HG03108 (cell line): ENCODE measurements around the gene SRPK1.

Experiments
- ATAC-seq: cut with Tn5 transposase; IDR thresholded peaks from one replicate; pipeline ENCODE4 v1.9.1; 2021; ENCODE audit warnings: moderate library complexity; ENCODE audit not compliant: unreplicated experiment

SRPK1 gene

DNA sequence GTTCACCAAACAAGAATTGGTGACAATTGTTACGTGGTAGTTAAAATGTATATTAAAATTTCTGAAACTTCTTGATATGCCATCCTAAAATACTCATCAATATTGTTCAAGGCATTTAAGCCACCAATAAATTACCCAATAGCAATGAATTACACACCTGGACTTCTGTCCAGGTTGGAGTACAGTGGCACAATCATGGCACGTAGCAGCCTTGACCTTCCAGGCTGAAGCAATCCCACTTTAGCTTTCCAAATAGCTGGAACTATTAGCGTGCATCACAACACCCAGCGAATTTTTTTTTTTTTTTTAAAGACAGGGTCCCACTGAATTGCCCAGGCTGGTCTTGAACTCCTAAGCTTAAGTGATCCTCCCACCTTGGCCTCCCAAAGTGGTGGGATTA lies 17.2 kb downstream of the SRPK1 start:
- no peak for ATAC-seq

DNA sequence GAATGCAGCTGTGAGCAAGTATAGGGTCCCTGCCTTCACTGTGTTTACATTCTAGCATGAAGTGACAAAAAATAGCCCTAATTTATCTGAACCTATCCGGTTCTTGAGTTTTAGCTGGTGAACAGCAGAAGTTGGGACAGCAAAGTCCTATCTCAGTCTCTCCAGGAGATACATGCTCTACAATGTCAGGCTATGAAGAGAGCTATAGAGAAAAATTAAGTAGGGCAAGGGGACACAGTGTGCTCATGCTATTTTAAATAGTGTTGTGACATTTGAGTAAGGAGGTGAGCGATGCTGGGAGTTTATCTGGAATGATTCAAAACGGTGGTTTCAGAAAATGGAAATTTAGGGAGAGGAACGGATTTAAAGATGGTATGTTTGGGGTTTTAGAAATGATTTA lies 20.4 kb downstream of the SRPK1 start:
- ATAC-seq: no peak

DNA sequence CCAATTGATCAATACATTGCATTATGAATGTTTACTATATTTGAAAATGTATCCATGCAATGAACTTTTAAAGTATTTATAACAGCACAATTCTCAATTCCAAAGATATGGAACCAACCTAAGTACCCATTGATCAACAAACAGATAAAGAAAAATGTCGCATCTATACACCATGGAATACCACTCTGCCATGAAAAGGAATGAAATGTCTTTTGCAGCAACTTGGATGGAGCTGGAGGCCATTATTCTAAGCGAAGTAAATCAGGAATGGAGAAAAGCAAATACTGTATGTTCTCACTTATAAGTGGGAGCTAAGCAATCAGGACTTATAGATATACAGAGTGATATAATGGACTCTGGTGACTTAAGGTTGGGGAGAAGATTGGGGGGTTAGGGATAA lies 22.9 kb downstream of the SRPK1 start:
- ATAC-seq: no peak

DNA sequence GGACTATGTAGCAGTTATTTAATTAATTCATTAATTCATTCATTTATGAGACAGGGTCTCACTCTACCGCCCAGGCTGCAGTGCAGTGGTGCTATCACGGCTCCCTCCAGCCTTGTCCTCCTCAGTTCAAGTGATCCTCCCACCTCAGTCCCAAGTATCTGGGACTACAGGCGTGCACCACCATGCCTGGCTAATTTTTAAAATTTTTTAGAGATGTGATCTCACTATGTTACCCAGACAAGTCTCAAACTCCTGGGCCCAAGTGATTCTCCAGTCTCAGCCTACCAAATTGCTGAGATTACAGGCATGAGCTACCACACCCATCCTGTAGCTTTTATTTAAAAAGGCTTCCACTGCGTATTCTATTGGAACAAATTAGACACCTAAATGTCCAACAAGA lies 23.4 kb downstream of the SRPK1 start:
- no peak for ATAC-seq

DNA sequence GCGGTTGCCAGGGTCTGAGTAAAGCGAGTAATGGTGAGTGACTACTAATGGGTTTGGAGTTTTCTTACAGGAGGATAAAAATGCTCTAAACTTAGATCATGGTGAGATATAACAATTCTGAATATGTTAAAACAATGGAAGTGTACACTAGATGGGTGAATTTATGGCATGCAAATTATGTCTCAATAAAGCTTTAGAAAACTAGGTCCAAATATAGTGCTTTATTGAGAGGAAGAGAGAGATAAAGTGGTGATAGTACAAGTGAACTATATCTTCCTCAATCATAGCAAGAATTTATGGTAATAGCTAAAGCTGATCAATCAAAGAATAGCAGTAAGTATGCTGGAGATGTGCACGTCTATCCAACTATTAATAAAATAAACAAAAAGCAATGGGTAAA lies 23.9 kb downstream of the SRPK1 start:
- no peak for ATAC-seq

DNA sequence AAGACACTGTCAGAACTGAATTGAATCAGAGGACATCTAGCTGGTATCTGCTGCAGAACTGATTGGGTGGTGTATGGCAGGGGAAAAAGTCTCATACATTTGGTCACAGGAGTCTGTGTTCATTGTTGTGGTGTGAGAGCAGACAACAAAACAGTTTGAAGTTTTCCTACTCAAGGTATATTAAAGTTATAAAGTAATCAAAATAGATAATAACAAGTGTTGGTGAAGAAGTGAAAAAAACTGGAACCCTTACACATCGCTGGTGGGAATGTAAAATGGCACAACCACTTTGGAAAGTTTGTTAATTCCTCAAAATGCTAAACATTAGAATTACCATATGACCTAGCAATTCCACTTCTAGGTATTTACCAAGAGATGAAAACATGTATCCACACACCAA lies 24.7 kb downstream of the SRPK1 start:
- ATAC-seq: no peak

DNA sequence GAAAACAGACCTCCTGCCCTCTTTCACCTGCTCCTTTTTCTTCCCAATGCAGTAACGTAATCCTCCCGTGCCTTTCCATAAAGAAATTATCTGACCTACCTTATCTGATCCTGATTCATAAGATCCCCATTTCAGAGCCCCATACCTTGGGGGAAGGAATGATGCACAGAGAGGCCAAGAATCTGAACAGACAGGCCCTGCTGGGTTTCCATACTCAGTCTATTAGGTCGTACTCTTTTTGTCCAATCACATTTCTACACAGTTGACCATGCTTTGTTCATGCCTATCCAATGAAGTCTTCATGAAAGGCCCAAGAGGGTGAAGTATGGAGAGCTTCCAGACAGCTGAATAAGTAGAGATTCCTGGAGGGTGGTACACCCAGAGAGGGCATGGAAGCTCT lies 25.3 kb downstream of the SRPK1 start:
- no peak for ATAC-seq

DNA sequence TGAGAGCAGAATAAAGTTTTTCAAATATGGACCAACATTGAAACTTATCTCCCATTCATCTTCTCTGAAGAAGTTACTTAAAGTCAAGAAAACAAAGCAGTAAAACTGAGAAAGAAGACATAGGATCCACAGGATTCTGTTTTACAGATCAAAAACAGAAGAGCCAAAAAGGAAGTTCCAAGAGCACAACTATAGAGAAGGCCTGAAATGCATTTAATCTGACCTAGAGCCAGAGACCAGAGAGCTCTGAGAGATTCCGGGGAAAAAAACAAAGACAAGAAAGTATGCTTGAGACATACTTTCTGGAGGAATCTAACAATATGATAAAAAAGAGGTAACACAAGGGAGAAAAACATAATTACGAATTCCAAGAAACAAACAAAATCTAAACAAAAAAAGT lies 26.1 kb downstream of the SRPK1 start:
- ATAC-seq: no peak

DNA sequence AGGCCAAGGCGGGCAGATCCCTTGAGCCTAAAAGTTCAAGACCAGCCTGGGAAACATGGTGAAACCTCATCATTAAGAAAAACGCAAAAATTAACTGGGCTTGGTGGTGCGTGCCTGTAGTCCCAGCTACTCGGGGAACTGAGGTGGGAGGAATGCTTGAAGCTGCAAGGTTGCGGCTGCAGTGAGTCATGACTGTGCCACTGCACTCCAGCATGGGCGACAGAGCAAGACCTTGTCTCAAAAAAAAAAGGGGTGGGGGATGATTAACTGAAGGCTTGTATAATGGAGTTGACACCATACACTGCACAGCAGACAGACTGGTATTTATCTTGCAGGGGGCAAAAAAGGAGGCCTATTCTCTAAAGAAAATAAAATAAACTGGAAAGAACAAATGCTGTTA lies 27.7 kb downstream of the SRPK1 start:
- ATAC-seq: no peak

DNA sequence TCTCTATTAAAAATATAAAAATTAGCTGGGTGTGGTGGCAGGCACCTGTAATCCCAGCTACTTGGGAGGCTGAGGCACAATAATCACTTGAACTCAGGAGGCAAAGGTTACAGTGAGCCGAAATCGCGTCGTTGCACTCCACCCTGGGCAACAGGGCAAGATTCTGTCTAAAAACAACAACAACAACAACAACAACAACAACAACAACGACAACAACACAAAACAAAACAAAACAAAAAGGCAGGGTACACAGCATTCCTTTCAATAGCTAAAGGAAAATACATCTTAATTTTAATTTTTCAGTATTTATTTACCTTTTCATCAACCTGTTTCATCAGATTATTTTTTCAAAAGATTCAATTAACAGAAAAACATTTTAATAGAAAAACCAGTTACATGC lies 28.4 kb downstream of the SRPK1 start:
- ATAC-seq: no peak

DNA sequence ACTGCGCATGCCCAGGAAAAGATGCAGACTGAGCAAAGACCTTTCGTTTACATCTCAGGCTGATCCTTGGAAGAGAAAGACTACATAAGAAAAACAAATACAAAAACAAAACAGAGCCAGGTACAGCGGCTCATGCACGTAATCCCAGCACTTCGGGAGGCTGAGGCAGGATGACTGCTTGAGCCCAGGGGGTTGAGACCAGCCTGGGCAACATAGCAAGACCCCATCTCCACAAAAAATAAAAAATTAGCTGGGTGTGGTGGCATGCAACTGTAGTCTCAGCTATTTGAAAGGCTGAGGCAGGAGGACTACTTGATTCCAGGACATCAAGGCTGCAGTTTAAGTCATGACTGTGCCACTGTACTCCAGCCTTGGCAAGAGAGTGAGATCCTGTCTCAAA lies 41.7 kb downstream of the SRPK1 start:
- ATAC-seq: no peak

DNA sequence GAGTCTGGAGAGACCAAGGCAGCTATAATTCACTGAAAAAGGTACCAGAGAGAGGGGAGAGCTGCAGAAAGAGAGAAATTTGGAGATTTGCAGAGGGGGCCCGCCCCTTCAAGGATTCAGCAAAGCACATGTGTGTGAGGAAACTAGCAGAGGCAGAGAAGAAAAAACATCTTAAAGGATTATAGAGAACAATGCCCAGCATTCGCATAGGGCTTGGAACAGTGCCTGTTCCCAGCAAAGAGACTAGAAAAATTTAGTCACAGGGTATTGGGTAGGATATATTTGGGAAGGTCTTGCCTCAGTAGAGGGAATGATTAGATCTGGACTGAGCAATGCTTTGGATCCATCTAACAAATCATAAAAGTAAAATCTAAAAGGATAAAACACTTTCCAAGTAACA lies 44.0 kb downstream of the SRPK1 start:
- ATAC-seq: no peak

DNA sequence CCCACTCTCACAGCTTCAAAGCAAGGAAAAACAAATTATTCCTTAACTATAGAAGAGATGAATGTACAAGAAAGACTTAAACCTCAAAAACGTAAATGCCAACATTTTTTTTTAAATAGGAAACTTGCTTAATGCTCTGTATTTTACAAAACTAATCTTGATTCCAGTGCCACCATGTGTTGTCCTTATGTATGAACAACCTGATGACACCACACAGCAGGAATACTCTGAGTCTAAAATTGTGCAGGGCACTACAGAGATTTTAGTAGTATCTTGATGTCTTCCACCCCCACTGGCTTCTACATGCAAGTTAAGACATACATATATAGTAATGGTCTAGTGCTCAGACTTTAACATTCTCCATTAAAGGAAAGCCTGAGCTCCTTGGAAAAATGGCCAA lies 46.2 kb downstream of the SRPK1 start:
- no peak for ATAC-seq

DNA sequence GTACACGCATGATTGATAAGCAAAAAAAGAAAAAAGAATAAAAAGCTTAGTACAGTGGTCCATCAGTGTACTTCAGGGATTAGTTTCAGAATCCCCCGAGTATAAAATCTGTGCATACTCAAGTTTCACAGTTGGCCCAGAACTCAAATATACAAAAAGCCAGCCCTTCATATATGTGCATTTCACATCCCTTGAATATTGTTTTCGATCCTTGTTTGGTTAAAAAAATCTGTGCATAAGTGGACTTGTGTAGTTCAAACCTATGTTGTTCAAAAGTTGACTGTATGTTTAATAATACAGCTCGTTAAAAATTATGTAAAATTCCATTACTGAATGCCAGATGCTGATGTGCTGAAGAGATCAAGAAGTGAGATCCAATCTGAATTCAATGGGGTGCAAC lies 61.5 kb downstream of the SRPK1 start:
- ATAC-seq: no peak

DNA sequence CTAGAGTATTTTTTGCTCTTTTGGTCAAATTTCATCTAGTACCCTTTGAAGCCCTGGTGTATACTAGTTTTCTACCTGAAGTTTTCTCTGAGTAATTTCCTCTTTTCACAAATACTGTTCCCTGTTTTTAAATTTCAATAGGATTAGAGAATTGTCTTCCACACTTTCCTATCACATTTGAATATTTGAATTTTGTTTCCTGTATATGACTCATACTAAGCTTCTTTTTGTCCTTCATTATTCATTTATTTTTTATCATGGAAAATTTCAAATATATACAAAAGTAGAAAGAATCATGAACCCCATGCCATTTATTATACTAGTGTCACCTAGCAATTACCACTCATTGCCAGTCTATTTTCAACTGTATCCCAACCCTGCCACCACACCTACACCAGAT lies 63.0 kb downstream of the SRPK1 start:
- ATAC-seq: no peak

DNA sequence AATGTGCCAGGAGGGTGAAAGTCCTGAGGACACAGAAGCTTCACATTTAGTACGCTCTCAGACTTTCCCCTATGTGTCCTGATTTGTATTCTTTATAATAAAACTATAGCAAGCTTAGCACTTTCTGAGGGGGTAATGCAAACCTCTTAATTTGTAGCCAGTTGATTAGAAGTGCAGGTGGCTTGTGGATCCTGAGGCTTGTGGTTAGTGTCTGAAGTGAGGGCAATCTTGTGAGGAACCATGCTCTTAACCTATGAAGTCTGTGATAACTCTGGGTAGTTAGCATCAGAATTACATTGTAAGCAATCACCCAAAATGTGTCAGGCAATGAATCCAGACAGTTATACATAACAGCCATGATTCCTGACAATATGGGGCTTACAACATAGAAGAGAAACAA lies 64.6 kb downstream of the SRPK1 start:
- ATAC-seq: no peak

DNA sequence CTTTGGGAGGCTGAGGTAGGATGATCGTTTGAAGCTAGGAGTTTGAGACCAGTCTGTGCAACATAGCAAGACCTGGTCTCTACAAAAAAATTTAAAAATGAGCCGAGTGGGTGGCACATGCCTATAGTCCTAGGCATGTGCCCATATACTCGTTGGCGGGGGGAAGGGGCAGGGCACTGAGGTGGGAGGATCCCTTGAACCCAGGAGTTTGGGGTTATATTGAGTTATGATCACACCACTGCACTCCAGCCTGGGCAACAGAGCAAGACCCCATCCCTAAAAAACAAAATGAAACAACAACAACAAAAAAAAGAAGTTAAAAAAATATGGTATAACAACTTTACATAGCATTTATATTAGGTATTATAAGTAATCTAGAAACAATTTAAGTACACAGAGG lies 67.9 kb downstream of the SRPK1 start:
- ATAC-seq: no peak

DNA sequence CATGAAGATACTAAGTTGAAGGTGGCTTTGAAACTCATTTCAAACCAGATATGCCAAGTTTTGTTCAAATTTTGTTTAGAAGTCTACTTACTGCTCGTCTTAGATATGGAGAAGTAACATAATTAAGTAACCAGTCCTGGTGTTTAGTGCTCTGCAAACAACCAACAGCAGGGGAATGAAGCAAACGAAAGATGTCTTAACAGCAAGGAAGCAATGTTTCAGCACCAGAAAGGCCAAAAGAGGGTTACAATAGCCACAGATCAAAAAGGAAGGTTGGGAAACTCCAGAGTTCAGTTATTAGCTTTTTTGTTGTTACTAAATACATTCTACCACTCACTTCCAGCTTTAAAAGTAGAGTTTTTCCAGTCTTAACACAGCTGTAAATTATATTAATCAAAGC lies 70.7 kb downstream of the SRPK1 start:
- no peak for ATAC-seq

DNA sequence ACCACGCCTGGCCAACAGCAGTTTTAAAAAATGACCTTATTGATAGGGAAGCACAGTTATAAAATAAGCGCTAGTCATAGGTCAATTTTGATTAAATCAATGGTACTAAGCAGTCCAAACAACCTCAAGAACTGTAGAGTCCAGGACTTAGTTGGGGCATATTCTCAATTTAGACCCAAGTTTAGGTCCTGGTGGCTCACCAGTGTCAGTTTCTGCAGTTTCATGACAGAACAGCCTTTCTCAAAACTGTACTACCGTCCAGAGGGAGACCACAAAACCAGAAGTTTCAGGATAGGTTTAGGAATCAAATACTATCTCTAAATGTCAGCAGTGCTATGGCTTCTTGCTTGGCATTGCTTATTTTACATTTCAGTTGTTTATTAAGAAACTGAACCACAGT lies 76.6 kb downstream of the SRPK1 start:
- no peak for ATAC-seq

DNA sequence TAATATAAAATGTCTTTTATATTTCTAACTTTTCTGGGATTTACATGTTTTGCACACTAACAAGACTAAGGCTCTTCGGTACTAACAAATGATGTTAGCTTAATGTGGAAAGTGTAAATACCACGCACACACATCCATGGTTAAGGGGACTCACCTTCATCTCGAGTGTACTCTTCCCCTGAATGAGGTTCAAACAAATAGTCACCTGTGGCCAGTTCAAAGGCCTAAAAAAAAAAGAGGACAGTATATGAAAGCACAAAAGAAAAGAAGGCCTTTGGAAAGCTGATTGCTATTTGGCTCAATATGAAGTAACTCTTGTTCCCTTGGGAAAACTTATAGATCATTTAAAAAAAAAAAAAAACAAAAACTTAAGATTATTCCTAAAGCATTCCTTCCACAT lies 78.5 kb downstream of the SRPK1 start:
- no peak for ATAC-seq

DNA sequence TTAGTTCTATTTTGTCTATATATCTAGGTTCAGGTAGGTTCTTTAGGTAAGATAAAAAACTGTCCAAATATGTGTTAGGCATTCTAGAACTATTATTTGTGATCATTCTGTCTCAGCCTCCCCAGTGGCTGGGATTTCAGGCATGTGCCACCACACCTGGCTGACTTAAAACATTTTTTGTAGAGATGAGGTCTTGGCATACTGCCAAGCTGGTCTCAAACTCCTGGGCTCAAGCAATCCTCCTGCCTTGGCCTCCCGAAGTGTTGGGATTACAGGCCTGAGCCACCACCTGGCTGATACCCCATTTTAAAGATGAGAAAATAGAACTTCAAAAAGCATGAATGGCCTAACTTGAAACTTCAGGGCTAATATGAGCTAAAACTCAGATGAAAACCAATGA lies 81.9 kb downstream of the SRPK1 start:
- ATAC-seq: no peak

DNA sequence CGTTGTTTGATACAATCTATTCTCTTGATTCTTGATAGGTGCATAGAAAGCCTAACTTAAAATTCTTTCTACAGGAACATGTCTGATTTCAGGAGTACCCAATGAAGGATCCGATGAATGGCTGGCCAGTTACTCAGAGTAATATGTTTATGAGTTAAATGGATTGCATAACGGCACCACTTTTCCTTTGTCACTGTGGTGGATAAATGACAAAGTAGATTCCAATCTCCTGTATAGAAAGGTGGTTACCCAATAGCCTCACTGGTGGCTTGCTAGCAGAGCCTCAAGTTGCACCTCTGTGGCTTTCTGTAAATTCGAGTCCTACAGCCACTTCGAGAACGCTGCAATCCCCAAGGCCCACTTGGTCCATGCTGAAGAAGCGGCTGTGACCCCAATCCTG lies 87.4 kb downstream of the SRPK1 start:
- ATAC-seq: no peak

DNA sequence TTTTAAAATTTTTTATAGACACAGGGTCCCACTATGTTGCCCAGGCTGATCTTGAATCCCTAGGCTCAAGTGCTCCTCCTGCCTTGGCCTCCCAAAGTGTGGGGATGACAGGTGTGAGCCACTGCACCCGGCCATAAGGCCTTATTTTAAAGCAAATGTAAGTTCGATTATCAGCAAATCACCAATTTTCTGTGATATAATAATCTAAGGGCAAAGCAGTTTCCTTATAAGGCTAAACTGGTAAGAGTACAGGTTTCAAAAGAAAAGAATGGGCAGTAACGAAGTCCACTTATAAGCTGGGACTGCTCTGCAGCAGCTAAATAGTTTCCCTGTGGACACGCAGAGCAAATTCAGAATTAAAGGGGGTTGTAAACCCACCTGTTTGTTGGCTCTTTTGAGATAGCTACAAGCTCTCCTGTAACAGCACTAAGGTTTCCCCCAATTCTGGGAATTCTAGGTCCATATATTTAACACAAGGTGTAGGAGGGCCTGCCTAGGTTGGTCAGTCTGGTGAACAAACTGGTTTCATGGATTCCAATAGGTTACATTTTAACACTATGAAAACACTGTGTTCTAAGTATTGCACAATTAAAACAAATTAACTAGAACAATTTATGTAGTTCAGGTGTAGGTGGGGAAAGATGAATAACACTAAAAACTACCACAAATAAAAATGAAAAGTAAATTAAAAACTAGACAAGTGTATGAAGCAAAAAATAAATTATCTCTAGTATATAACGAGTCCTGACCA lies 89.5 kb downstream of the SRPK1 start:
- ATAC-seq: no peak

DNA sequence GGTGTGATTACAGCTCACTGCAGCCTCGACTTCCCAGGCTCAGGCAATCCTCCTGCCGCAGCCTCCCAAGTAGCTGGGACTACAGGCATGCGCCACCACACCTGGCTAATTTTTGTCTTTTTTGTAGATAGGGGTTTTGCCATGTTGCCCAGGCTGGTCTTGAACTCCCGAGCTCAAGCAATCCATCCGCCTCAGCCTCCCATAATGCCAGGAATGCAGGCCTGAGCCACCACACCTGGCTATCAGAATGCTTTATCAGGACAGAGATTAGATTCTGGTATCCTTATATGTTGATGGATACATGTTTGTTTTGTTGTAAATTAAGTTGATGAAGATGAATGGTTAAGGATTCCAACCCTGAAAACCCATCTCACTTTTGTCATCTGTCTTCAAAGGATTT lies 91.6 kb downstream of the SRPK1 start:
- ATAC-seq: no peak
